Endometrial microvascular endothelial cells (primary cell): ENCODE measurements around the gene TLR6. TPM values are rescaled to one million over a fixed set of nuclear protein-coding genes. Genes with fewer than 3 reads are reported as not detected.
"Not testable (repeated sequence)": the region's sequence is repeated elsewhere in the genome, so short reads cannot be mapped to it uniquely, and the experiment has no call there.

Experiments
- in situ Hi-C: cut with HindIII; loops from 2 replicates; pipeline ENCODE4 v1.10.0; 2017; ENCODE audit warnings: low sequenced_read_pairs, low pct_unique_long_range_greater_than_20kb; ENCODE audit errors: inconsistent ontology term
- total RNA-seq: library from RNA; depleted of rRNA; stranded (reverse); fragments of >200 nt; gene quantifications from one replicate; pipeline ENCODE4 v1.2.3, GENCODE V29; 2015; ENCODE audit errors: inconsistent ontology term

Gene TLR6
- total RNA-seq, 1 donor from 2014 or later: 1.5 TPM

DNA sequence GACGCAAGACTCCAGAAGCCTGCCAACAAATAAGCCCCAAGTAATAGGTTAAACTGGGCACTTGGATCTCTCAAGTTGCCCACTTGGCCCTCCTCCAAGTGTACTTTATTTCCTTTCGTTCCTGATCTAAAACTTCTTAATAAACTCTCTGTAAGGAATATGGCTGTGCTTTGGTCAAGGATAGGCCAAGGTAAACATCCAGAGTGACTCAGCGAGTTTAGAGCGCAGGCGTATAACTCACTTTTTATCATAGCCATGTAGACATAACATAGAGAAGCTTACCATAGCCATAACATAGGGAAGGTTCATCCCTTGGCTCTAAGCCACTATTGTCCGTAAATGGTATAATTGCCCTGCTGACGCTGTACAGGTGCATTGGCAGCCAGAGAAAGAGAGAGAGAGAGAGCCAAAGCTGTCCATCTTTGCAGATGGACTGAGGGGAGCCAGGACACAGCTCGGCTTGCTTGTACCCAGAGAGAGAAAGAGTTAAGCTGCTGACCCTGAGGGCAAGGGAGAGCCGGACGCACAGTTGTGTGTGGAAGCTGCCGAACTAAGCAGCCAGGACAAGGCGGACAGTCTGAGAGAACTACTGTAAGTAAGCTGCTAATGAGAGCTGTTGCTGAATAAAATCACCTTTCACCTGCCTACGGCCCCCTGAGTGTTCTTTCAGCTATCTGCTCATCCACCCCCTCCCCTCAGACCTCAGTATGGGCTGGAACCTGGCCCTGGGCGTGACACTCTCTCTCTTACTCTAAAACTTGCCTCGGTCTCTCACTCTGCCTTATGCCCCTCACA is 53.9 kb downstream of the TLR6 start:
- in situ Hi-C loops: no loop called here

DNA sequence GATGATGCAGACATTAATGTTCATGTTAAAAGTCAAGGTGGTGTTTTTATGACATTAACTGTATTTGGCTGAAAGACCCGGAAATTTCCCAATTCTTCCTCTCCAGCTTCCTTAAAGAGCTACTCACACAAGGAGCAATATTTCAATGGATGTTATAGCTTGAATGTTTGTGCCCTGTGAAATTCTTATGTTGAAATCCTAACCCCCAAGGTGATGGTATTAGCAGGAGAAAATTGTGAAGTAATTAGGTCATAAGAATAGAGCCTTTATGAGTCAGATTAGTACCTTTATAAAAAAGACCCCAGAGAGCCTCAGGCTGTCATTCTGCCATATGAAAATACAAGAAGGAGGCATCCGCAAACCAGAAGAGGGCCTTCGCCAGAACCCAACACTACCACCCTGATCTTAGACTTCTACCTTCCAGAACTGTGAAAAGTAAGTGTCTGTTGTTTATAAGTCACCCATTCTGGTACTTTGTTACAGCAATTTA is 55.6 kb downstream of the TLR6 start:
- in situ Hi-C loops: no loop called here

DNA sequence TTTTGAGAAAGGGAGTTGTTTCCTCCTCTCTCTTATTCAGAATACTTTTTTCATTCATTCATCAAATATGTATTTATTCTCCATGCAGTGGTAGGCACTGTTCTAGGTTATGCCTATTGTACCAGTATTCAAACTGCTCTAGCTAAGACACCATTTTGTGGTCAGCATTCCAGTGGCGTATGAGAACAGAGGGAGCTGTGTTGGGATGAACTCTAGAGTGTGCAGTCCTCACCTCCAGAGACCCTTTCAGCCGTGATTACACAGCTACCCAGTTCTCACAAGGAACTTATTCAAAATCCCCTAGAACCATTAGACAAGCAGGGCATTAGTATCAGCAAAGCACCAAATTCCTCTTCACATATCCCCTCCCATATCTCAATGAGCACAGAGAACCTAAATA is 56.3 kb downstream of the TLR6 start:
- in situ Hi-C loops: no loop called here

DNA sequence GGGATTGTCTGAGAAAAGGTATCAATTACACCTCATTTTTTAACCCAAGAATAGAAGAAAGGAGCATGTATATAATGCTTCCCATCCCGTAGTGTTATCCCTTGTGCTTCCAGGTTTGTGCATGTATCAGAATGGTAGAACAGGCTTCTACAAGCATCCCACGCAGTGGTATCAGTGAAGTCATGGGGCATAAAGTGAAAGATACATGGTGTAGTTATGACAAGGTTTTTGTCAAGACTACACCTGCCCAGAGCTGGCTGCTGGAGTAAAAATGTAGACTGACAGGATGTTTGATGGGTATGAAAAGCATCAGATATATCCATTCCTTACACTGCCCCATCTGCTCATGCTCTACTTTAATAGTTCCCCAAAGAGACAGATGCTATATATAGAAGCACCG is 61.5 kb downstream of the TLR6 start:
- in situ Hi-C loops: no loop called here

DNA sequence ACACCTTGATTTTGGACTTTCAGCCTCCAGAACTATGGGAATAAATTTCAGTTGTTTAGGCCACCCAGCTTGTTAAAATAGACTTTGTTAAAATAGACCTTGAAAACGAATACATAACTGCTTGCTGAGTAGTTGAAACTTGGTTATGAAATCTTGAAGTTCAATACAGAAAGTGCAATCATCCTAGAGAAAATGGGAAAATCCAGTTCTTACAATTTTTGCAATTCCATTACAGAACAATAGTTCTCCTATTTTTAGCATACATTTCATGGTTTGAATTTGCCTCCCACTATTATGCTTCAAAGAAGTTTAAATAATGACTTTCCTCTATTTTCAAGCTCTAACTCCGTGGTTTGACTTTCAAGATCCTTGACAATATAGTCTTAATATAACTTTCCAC is 62.6 kb downstream of the TLR6 start:
- in situ Hi-C loops: no loop called here

DNA sequence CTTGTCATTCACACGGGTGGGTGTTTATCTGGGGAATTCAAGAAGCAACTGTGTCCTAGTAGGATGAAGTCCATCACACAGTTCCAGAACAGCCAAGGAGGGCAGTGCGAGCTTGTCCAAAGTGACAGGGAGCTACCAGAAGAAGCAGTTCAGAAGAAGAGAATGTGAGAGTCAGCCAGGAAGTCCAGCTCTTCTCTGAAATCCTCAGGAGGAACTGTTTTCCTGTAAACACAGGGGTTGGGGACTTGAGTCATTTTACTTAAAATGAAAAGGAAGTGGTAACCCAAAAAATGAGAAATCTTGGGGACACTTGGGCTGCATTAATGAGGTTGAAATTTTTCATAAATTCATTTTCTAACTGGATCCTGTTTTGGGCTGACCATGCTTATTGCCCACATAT is 65.6 kb downstream of the TLR6 start:
- in situ Hi-C loops: no loop called here

DNA sequence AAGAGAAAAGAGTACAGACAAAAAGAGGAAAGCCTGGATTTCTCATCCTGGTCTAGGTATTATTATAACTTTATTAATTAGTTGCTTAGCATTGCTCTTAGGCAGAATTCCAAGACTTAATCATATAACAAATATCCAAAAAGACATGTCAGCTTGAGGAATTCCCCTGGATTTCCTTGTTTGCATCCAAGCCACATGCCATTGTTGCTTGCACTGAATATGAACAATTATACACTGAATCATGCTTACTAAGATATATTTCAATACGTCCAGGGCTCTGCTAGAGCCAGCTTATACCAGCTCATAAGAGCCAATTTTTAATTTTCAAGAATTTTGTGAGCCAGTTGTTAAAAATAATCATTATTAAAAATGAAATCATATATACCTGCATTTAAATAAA is 68.3 kb downstream of the TLR6 start:
- in situ Hi-C loops: no loop called here

DNA sequence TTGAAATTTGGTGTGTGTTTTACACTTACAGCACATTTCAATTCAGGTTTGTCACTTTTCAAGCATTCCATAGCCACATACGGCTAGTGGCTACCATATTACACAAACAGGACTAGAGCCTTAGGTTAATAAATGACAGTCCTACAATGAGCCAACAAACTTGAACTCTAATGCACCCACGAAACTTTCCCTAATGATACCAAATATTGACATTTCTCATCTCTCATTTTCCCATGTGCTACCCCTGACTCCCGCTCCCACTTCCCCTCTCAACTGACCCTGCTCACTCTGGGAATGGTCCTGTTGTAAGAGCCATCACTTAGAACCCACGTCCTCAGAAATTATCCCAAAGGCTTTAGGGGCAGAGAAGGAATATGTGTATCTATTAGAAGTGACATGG is 68.9 kb downstream of the TLR6 start:
- in situ Hi-C loops: no loop called here

DNA sequence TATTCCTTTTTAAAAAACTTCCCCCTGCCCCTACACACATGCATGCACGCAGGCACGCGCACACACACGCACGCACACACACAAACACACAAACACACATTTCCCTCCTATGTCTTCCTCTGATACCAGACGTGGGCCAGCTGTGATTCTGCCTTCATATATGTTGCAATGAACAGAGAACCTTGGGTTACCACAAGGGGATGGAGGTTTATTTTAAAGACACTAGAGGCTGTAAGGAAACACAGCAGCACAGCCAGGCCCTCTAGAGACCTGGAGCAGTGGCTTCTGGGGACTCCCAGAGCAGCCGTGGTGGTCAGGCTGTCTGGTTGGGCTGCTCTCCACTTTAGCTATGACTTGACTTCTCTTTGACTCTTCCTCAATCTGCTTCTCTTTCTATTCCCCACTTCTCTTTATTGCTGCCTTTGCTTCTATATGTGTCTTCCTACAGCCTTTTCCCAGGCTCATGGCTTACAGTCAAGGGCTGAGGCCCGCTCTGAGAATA is 70.7 kb downstream of the TLR6 start:
- in situ Hi-C loops: no loop called here

DNA sequence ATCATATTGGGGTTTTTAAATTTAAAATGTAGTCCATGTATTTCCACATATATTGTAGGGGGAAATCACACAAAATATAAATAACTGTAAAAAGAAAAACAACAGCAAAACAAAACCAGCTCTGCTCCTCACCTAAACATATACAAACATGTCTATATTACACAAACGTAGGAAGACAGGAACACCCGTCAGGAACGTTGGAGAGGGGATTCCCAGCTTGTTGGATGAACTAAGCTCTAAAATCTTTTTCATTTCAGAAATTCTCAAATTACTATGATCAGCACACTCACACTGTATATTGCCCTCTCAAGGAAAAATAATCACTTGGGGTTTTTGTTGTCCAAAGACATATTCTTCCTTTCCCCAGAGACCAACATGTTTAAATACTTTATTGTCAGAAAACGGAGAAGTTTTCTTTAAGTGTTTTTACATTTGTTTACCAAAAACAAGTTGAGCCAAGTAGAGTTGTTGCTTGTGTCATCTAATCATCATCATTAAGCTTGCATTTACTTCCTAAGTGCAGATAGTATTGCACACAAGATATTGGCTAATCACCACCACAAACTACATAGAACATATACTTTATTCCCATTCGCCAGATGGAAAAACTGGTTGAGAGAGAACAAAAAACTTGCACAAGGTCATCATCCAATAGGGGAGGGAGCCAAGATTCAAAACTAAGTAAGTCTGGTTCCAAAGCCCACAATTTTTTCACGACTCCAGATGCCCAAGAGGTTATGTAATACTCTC is 71.4 kb downstream of the TLR6 start:
- in situ Hi-C loops: no loop called here

DNA sequence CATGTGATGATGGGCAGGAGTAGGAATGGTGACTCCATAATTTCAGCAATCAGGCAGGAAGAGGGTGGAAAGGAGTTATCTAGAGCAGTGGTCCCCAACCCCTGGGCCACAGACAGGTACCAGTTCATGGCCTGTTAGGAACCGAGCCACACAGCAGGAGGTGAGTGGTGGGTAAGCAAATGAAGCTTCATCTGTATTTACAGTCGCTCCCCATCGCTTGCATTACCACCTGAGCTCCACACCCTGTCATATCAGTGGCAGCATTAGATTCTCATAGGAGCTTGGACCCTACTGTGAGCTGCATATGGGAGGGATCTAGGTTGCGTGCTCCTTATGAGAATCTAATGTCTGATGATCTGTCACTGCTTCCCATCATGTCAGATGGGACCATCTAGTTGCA is 72.5 kb downstream of the TLR6 start:
- in situ Hi-C loops: no loop called here

DNA sequence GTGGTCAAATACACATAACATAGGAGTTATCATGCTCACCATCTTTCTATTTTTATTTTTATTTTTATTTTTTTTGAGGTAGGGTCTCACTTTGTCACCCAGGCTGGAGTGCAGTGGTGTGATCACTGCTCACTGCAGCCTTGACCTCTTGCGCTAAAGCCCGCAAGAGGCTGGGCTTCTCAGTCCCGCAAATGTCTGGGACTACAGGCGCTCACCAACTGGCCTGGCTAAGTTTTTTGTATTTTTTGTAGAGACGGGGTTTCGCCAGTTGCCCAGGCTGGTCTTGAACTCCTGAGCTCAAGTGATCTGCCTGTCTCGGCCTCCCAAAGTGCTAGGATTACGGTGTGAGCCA is 73.5 kb downstream of the TLR6 start:
- in situ Hi-C loops: no loop called here

DNA sequence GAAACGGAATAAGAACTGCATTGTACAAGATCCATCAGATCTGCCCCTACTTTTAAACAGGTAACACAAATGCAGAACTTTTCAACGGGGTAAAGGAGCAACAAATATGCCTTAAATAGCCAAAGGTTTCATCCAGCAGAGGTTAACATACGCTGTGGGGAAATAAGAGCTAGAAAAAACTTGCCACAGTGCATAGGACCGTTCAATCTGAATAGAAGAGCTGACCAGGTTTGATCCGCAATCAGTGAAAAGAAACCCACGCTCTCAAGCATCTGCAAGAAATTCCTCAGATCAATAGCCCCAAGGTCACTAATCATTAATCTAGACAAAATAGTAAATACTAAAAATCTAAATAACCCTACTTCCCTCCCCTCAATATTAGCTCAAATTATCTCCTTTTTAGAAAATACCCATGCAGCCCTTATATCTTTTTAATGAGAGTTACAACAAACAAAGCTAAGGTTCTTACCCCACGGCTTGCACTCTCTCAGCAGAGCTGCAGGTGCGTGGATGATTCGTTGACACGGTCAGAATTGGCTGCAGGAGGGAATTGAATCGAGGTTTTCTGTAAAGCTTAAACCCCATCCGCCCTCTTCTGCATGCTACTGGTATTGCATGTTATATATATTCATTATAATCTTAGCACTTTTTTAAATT is 74.0 kb downstream of the TLR6 start, which contains the start of gene TLR10:
Gene TLR10, minus strand, starts transcription at position 539 of the 657 bp plus-strand sequence. CDS start 7,400 bp downstream, outside the sequence.
- in situ Hi-C loops: no loop called here

DNA sequence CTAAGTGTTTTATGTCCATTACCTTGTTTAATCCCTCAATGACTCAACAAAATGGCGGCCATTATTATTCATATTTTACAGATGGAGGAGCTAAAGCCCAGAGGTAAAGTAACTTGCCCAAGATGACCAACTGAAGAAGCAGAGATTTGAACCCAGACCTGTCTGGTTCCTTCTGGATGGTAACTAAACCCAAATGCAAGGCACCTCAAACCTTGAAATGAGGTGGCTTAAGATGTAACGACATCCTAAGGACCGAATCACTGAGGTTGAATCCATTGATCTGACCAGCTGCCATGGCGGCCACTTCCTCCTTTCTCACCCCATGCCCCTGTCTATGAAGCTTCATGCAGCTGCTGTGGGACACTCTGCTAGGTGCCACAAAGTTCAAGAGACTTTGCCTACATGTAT is 74.8 kb downstream of the TLR6 start:
- in situ Hi-C loops: no loop called here

DNA sequence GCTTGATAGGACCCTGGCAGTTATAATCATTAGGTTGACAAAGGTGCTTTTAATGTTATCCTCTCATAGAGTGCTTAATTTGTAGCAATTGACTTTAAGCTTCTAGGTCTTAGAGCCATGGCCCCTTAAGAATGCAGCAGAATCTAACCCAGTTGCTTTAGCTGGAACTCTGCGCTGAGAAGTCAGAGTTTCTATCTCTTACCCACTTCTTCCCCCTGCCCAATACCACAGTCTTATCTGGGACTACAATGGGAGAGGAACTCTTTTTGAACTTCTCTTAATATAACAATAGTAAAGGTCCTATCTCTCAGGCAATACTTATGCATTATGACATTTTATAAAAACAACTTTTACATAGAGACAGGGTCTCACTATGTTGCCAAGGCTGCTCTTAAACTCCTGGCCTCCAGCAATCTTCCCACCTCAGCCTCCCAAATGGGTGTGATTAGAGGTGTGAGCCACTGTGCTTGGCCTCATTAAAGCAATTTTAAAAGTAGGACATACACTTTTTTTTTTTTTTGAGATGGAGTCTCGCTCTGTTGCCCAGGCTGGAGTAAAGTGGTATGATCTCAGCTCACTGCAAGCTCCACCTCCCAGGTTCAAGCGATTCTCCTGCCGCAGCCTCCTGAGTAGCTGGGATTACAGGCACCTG is 75.7 kb downstream of the TLR6 start:
- in situ Hi-C loops: no loop called here

DNA sequence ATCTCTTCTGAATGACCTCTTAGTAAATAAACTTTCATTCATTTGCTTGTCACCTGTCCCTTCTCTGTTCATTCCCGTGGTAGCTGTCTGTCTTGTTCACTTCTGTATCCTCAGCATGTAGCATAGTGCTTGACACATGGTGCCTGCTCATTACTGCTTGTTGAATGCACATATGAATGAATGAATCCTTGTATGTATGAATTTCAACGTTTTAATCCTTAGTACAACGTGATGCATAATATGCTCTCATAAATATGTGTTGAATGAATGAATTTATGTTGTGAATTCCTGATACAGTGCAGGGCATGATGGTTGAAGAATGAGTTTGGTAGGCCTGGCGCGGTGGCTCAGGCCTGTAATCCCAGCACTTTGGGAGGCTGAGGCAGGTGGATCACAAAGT is 76.8 kb downstream of the TLR6 start:
- in situ Hi-C loops: no loop called here

DNA sequence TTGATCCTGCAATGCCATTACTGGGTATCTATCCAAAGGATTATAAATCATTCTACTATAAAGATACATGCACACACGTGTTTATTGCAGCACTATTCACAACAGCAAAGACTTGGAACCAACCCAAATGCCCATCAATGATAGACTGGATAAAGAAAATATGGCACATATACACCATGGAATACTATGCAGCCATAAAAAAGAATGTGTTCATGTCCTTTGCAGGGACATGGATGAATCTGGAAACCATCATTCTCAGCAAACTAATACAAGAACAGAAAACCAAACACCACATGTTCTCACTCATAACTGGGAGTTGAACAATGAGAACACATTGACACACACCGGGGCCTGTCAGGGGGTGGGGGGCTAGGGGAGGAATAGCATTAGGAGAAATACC is 78.7 kb downstream of the TLR6 start:
- in situ Hi-C loops: not testable (repeated sequence)

DNA sequence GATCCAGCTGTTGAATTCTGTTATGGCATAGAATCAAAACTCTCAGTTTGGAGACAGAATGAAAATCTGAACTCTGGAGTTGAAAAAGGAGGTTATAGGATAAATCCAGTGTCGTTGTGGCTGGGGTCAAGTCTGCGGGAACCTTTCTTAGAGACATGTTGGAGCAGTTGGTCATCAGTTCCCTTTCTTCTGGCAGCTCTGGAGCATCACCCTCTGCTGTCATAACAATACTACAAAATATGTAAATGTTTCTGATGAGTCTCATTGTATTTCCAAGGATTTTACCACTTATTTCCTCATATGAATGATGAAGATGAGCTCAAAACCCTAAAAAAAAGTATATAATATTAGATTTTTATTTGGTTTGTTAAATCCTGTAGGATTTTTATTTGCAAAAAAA is 81.3 kb downstream of the TLR6 start:
- in situ Hi-C loops: no loop called here
